ENCODE results near the gene ELAVL2. TPM values are rescaled to one million over a fixed set of nuclear protein-coding genes. Genes with fewer than 3 reads are reported as not detected.
A peak's percentile ranks its signal among the peaks of the same experiment; 100 is the strongest.

The ELAVL2 gene
- polyA plus RNA-seq, 2 of the 4 experiments (the other 2 are of a cell fraction): 0.03 to 0.13 TPM

- POLR2A ChIA-PET: interaction anchor here (0.6 kb wide), 1 partner anchor 12 kb away, joined by 5 read pairs; no protein-coding TSS in a partner anchor
Measured at GRCh38 chr9:23823986-23824829, 1.8 kb downstream of the ELAVL2 start.

GRCh38 chr9:23823269-23823668 is 2.8 kb downstream of the ELAVL2 start:
- TF ChIP-seq RAD21 (conservative IDR thresholded peaks at IDR 0.05 in 1 of 2, IDR thresholded peaks at IDR 0.05 in 1 of 2) (no peak), HOXA7 (CRISPR knock-in tag; IDR thresholded peaks at IDR 0.05) (no peak), CHD4 (IDR thresholded peaks at IDR 0.05; ENCODE audit: borderline replicate concordance) (no peak), ESRRA (IDR thresholded peaks at IDR 0.05; ENCODE audit: borderline replicate concordance, low read length) (no peak), HMGXB4 (CRISPR knock-in tag; IDR thresholded peaks at IDR 0.05; ENCODE audit: borderline replicate concordance) (no peak), PBX3 (IDR thresholded peaks at IDR 0.05) (no peak), TFCP2L1 (CRISPR knock-in tag; IDR thresholded peaks at IDR 0.05) (no peak), KDM5A (IDR thresholded peaks at IDR 0.05) (no peak), E2F6 (IDR thresholded peaks at IDR 0.05; ENCODE audit: borderline replicate concordance, low read depth) (no peak), ATOH8 (CRISPR knock-in tag; IDR thresholded peaks at IDR 0.05; ENCODE audit: low read depth) (no peak), RCOR1 (IDR thresholded peaks at IDR 0.05; ENCODE audit: low read depth, low read length) (no peak), CBX2 (IDR thresholded peaks at IDR 0.05; ENCODE audit: borderline replicate concordance, low read depth) (no peak)
- Histone ChIP-seq H3K4me3 (no peak overlapping the region), H3K9me3 (peaks cover 17% of the 10 kb centered on the region; the same call in 1 of the 3 replicates), H3K27ac (no peak overlapping the region), H3K4me1 (no peaks in the 10 kb centered on the region), H3K4me2 (no peak overlapping the region)
- FAIRE-seq: no peak
- WGBS (ENCODE audit: missing lambda C conversion rate): 68% methylated on average over 11 of the region's 11 CpGs
- POLR2A ChIA-PET: no interaction called here
- no peak for DNase-seq (ENCODE audit: low read depth in 1 of 2, low spot score in 1 of 2)
- ATAC-seq: no peak
- CTCF ChIA-PET: no interaction called here

More at GRCh38 chr9:23823986-23824829, 1.8 kb downstream of the ELAVL2 start:
- DNase-seq (ENCODE audit: low read depth in 1 of 2, low spot score in 1 of 2) (no peak), FAIRE-seq (no peak), ATAC-seq (no peak)
- Histone ChIP-seq H3K4me2 (peak overlapping the region; percentile 76; the same call in 2 of the 3 replicates), H3K27ac (no peak overlapping the region), H3K4me1 (no peaks in the 10 kb centered on the region), H3K4me3 (no peak overlapping the region; the same call in 2 of the 3 replicates), H3K9me3 (peaks cover 17% of the 10 kb centered on the region; the same call in 1 of the 3 replicates)
- CTCF ChIA-PET: no interaction called here
- WGBS (ENCODE audit: missing lambda C conversion rate): 75% methylated on average over 36 of the region's 36 CpGs
- no peak for TF ChIP-seq HOXB13 (CRISPR knock-in tag; IDR thresholded peaks at IDR 0.05; ENCODE audit: low read depth)
- TF ChIP-seq RAD21 (conservative IDR thresholded peaks at IDR 0.05 in 1 of 2, IDR thresholded peaks at IDR 0.05 in 1 of 2): no peak
- TF ChIP-seq ZSCAN20 (CRISPR knock-in tag; IDR thresholded peaks at IDR 0.05): no peak
- TF ChIP-seq ESRRA (IDR thresholded peaks at IDR 0.05; ENCODE audit: borderline replicate concordance, low read length): no peak
- no peak for TF ChIP-seq RCOR1 (IDR thresholded peaks at IDR 0.05; ENCODE audit: low read depth, low read length)
- no peak for TF ChIP-seq EP300 (IDR thresholded peaks at IDR 0.05)
- TF ChIP-seq BCL3 (IDR thresholded peaks at IDR 0.05): no peak
- TF ChIP-seq ZNF302 (CRISPR knock-in tag; IDR thresholded peaks at IDR 0.05): no peak
- no peak for TF ChIP-seq HOXB5 (CRISPR knock-in tag; IDR thresholded peaks at IDR 0.05)
